A549 (cell line): ENCODE results near the gene PDCD2. TPM values are rescaled to one million over a fixed set of nuclear protein-coding genes. Genes with fewer than 3 reads are reported as not detected.

Experiments used
- ATAC-seq, 2 experiments: fragments of 200-7000 bp in 1 of 2; fragments of >200 bp in 1 of 2; cut with Nextera tagmentation in 1 of 2; cut with Tn5 transposase in 1 of 2; 3 replicates each; pipeline versions ENCODE4 v1.8.0 to v1.9.1; 2018 to 2020; ENCODE audit warnings: mild to moderate bottlenecking in 1 of 2, moderate library complexity in 1 of 2
- CTCF ChIA-PET: fragments of 300-600 bp; sonication (Branson Sonifier 250); formaldehyde crosslinking; extraction: SDS; loops from one replicate; lab custom pipeline; 2021; ENCODE audit warnings: antibody characterized with exemption, inconsistent platforms; lab: Yijun Ruan, JAX
- POLR2A ChIA-PET: fragments of 350-600 bp; formaldehyde crosslinking; extraction: SDS; loops from one replicate; lab custom pipeline; 2021; ENCODE audit warnings: antibody characterized with exemption, inconsistent platforms; lab: Yijun Ruan, JAX
- DNase-seq, 2 experiments: peaks; one replicate each; pipeline versions ENCODE4 v3.0.0 to v3.0.0-alpha.2; 2011 to 2016; ENCODE audit warnings: low read depth in 1 of 2, low spot score in 1 of 2
- FAIRE-seq: peaks from 2 replicates; lab custom pipeline; 2011; peaks lifted over from hg19 to GRCh38; lab: Jason Lieb, UNC
- H3K27ac ChIP-seq, 2 experiments: fragments of >200 bp; sonication (Bioruptor Twin); formaldehyde crosslinking; 3 replicates each; pipeline ENCODE4 v1.5.1; 2016 to 2017
- H3K4me1 ChIP-seq: fragments of >200 bp; sonication (Bioruptor Twin); formaldehyde crosslinking; 3 replicates; pipeline ENCODE4 v1.6.1; 2016
- H3K4me2 ChIP-seq: fragments of >200 bp; sonication (Bioruptor Twin); formaldehyde crosslinking; 3 replicates; pipeline ENCODE4 v1.6.1; 2016
- H3K4me3 ChIP-seq: fragments of >200 bp; sonication (Bioruptor Twin); formaldehyde crosslinking; 3 replicates; pipeline ENCODE4 v1.5.1; 2016
- H3K9me3 ChIP-seq: fragments of >200 bp; sonication (Bioruptor Twin); formaldehyde crosslinking; 3 replicates; pipeline ENCODE4 v1.6.1; 2016
- CBX8 ChIP-seq: fragments of 200-600 bp; sonication (generic); IDR thresholded peaks from 2 replicates; pipeline ENCODE4 v1.6.1; 2016
- CHD2 ChIP-seq: fragments of 150-350 bp; IDR thresholded peaks from 2 replicates; pipeline ENCODE4 v1.6.1; 2014; ENCODE audit warnings: low read length; ENCODE audit not compliant: partially characterized antibody
- CHD4 ChIP-seq: fragments of 200-600 bp; sonication (generic); IDR thresholded peaks from 2 replicates; pipeline ENCODE4 v1.6.1; 2016; ENCODE audit warnings: antibody characterized with exemption, mild to moderate bottlenecking, borderline replicate concordance
- CTCF ChIP-seq: fragments of >200 bp; sonication (Bioruptor Twin); formaldehyde crosslinking; IDR thresholded peaks from 3 replicates; pipeline ENCODE4 v1.5.1; 2016
- EHF ChIP-seq: fragments of 250-450 bp; sonication (Bioruptor Pico); IDR thresholded peaks from 2 replicates; pipeline ENCODE4 v1.5.0; 2020; ENCODE audit warnings: mild to moderate bottlenecking
- FOSB ChIP-seq: fragments of 250-450 bp; sonication (Bioruptor Pico); IDR thresholded peaks from 2 replicates; pipeline ENCODE4 v1.5.0; 2020; ENCODE audit warnings: mild to moderate bottlenecking, moderate library complexity
- HEYL ChIP-seq: fragments of 250-450 bp; sonication (Bioruptor Pico); IDR thresholded peaks from 2 replicates; pipeline ENCODE4 v1.8.0; 2021; ENCODE audit warnings: mild to moderate bottlenecking, moderate library complexity
- HOXB13 ChIP-seq: fragments of 250-450 bp; sonication (Bioruptor Pico); IDR thresholded peaks from 2 replicates; pipeline ENCODE4 v1.5.0; 2020; ENCODE audit warnings: low read depth, mild to moderate bottlenecking, moderate library complexity
- KDM5A ChIP-seq: fragments of 200-600 bp; sonication (generic); IDR thresholded peaks from 2 replicates; pipeline ENCODE4 v1.6.1; 2016; ENCODE audit warnings: antibody characterized with exemption, mild to moderate bottlenecking
- MAFK ChIP-seq: fragments of 450-650 bp; IDR thresholded peaks from 2 replicates; pipeline ENCODE4 v1.6.1; 2014; ENCODE audit not compliant: partially characterized antibody
- MAX ChIP-seq: IDR thresholded peaks from 2 replicates; pipeline ENCODE4 v1.6.1; 2012
- POLR2AphosphoS2 ChIP-seq: conservative IDR thresholded peaks from 2 replicates; pipeline ENCODE4 v1.6.1; 2012; ENCODE audit warnings: low read length, improper control_type of control experiment, inconsistent platforms
- REST ChIP-seq: fragments of 200-600 bp; sonication (generic); IDR thresholded peaks from 2 replicates; pipeline ENCODE4 v1.6.1; 2016; ENCODE audit warnings: antibody characterized with exemption, mild to moderate bottlenecking, moderate library complexity
- RNF2 ChIP-seq: fragments of 200-600 bp; sonication (generic); IDR thresholded peaks from 2 replicates; pipeline ENCODE4 v1.6.1; 2016; ENCODE audit warnings: low read depth, mild to moderate bottlenecking, antibody characterized with exemption, moderate library complexity, borderline replicate concordance
- SREBF2 ChIP-seq: fragments of 450-650 bp; IDR thresholded peaks from 2 replicates; pipeline ENCODE4 v1.6.1; 2014; ENCODE audit warnings: mild to moderate bottlenecking, moderate library complexity
- TFCP2L1 ChIP-seq: fragments of 250-450 bp; sonication (Bioruptor Pico); IDR thresholded peaks from 2 replicates; pipeline ENCODE4 v1.5.0; 2021; ENCODE audit warnings: mild to moderate bottlenecking
- ZC3H11A ChIP-seq: fragments of 450-650 bp; IDR thresholded peaks from 2 replicates; pipeline ENCODE4 v1.6.1; 2014; ENCODE audit warnings: antibody characterized with exemption, mild to moderate bottlenecking
- ZFP36 ChIP-seq: fragments of 450-650 bp; IDR thresholded peaks from 2 replicates; pipeline ENCODE4 v1.6.1; 2014; ENCODE audit warnings: borderline replicate concordance; ENCODE audit not compliant: partially characterized antibody
- WGBS: methylation state at CpG from one replicate; pipeline ENCODE4 v1.1.6; 2017; ENCODE audit errors: missing lambda C conversion rate; 5-methylcytosine and 5-hydroxymethylcytosine counted together
- polyA plus RNA-seq, 4 experiments: library from polyadenylated mRNA; depleted of rRNA in 3 of 4; stranded (reverse); fragments of >200 nt; fragmentation: RNase III in 1 of 4; extraction: RNeasy Plus Mini Kit Qiagen cat#74134 plus additional on column Dnase treatment in 1 of 4; gene quantifications; 2 replicates in 3 of 4; 3 replicates in 1 of 4; pipeline ENCODE4 v1.2.3, GENCODE V29; 2011 to 2017

Gene PDCD2
- polyA plus RNA-seq, 2 of the 4 experiments (the other 2 are of a cell fraction), result 52.6 to 90.0 TPM

GRCh38 chr6:170575250-170575649, 9.2 kb downstream of the PDCD2 start:
- no peaks in the 10 kb centered on the region for H3K9me3 ChIP-seq
- 64% methylated on average over 1 of the region's 1 CpG for WGBS
- CTCF ChIA-PET, result interaction anchor here (1.5 kb wide), 1 partner anchor 9 kb away, joined by 5 read pairs; the partner anchor contains the start of gene PDCD2
- H3K27ac ChIP-seq, result no peak overlapping the region
- H3K4me3 ChIP-seq, result no peak overlapping the region
- ATAC-seq, result peak; percentile 73 to 78; a peak in 5 of 6 replicates
- H3K4me2 ChIP-seq, result no peak overlapping the region
- POLR2A ChIA-PET, result no interaction called here
- TF ChIP-seq POLR2AphosphoS2 (no peak), CTCF (peak; percentile 23; the same call in 1 of the 3 replicates), CHD2 (no peak), TFCP2L1 (CRISPR knock-in tag) (no peak), KDM5A (no peak), CBX8 (no peak), SREBF2 (no peak), ZFP36 (no peak)
- TF ChIP-seq, all 56 proteins: peak for 1
- FAIRE-seq (no peak), DNase-seq (peak in 1 of 2 experiments; percentile 24)
- H3K4me1 ChIP-seq, result no peaks in the 10 kb centered on the region

- no peak for ATAC-seq
- Histone ChIP-seq H3K4me2 (no peak overlapping the region), H3K27ac (no peak overlapping the region), H3K4me3 (no peak overlapping the region), H3K9me3 (no peaks in the 10 kb centered on the region)
- FAIRE-seq, result no peak
- POLR2A ChIA-PET, result no interaction called here
- DNase-seq, result no peak
- WGBS, result 97% methylated on average over 2 of the region's 2 CpGs
- CTCF ChIA-PET, result no interaction called here
- TF ChIP-seq MAX, result no peak
- no peak for TF ChIP-seq ZC3H11A
- TF ChIP-seq CHD4, result no peak
- TF ChIP-seq MAFK, result peak; percentile 32
- TF ChIP-seq, all 56 proteins: peak for 1
- H3K4me1 ChIP-seq, result no peaks in the 10 kb centered on the region
Measured at GRCh38 chr6:170572704-170573466, 11.6 kb downstream of the PDCD2 start.

GRCh38 chr6:170564936-170565530, 19.4 kb downstream of the PDCD2 start:
- no peak for ATAC-seq
- FAIRE-seq, result no peak
- TF ChIP-seq RNF2, result no peak
- no peak for TF ChIP-seq HOXB13 (CRISPR knock-in tag)
- TF ChIP-seq SREBF2, result no peak
- TF ChIP-seq REST, result no peak
- TF ChIP-seq EHF, result no peak
- TF ChIP-seq HEYL (CRISPR knock-in tag), result no peak
- no peak for TF ChIP-seq FOSB
- no peak overlapping the region for H3K27ac ChIP-seq
- no peak overlapping the region for H3K4me2 ChIP-seq
- H3K9me3 ChIP-seq, result no peaks in the 10 kb centered on the region
- no peak overlapping the region for H3K4me3 ChIP-seq
- ChIA-PET POLR2A (no interaction called here), CTCF (no interaction called here)
- no peaks in the 10 kb centered on the region for H3K4me1 ChIP-seq
- no peak for DNase-seq
- WGBS, result 85% methylated on average over 4 of the region's 8 CpGs
